Glomerular visceral epithelial cell (primary cell): ENCODE results near the gene SCRG1.

Experiments
- DNase-seq: peaks from one replicate; pipeline ENCODE4 v3.0.0-alpha.2; 2016; ENCODE audit errors: extremely low spot score

Gene SCRG1

GRCh38 chr4:173411106-173411693 lies 12.3 kb upstream of the SCRG1 start:
- no peak for DNase-seq

DNA sequence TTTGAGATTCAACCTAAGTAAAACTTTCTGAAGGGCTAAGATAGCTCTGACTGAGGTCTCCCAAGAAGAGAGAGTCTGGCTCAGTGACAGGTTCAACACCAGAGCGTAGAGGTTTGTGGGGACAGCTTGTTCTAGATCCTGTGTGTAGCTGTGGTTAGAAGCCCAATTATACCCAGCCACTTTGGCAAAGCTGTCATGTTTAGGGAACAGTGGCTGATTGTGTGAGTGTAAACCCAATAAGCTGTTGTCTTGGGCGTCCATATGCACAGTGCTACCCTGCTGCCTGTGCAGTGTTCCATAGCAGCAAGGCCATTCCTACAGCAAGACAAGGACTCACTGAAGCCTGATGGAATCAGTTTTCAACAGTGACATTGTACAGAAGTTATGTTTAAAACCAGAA lies 11.2 kb upstream of the SCRG1 start:
- DNase-seq: no peak

DNA sequence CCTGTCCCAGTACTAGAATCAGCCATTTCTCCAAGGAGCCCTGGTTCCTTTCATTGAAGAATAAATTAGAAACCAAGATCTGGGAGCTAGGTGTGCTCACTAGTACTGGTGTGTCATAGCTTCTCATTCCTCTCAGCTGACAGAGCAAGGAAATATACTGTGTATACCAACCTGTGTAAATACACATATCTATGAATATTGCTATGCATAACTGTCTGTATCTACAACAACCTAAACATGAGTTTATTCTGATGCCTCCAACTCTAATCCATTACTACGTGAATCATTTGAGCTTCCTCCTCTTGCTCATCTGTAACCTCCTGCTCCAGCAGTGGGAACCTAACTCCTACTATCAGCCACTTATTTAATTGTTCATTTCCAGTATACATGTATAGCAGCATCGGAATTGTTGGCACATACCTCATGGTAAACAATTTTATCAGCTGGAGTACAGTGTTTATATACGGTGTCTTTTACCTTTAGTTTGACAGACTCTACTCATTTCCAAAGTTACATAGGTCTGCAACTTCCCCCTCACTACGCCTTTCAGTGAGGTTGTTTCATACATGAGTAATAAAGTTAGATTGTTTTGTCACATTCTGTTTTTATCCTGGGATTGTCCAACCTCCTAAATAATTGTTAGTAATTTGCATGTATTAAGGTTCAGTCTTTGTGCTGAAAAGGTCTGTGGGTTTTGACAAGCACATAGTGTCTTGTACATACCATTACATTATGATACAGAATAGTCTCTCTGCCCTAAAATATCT lies 7.1 kb upstream of the SCRG1 start:
- DNase-seq: no peak

- no peak for DNase-seq
These were observed 5.5 kb upstream of the SCRG1 start for GRCh38 chr4:173404296-173404865.

- peak; percentile 14 for DNase-seq
These were observed 4.1 kb upstream of the SCRG1 start for GRCh38 chr4:173403051-173403450.

GRCh38 chr4:173401063-173401462 lies 2.1 kb upstream of the SCRG1 start:
- no peak for DNase-seq

GRCh38 chr4:173398220-173398619 lies 696 bp downstream of the SCRG1 start:
- DNase-seq: no peak

- DNase-seq: no peak
These were observed 1.3 kb downstream of the SCRG1 start for GRCh38 chr4:173397604-173398003.

DNA sequence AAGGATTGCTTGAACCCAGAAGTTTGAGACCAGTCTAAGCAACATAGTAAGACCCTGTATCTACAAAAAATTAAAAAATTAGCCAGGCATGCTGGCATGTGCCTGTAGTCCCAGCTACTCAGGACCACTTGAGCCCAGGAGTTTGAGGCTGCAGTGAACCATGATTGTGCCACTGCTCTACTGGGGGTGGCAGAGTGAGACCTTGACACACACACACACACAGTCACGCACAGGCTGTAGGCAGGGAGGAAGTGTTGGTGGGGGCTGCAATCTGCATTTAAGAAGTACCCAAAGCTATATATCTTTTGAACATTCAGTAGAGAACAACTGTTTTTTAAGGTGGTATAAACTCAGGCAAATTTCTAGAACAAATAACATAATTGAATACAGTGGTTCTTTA lies 7.2 kb downstream of the SCRG1 start:
- no peak for DNase-seq

DNA sequence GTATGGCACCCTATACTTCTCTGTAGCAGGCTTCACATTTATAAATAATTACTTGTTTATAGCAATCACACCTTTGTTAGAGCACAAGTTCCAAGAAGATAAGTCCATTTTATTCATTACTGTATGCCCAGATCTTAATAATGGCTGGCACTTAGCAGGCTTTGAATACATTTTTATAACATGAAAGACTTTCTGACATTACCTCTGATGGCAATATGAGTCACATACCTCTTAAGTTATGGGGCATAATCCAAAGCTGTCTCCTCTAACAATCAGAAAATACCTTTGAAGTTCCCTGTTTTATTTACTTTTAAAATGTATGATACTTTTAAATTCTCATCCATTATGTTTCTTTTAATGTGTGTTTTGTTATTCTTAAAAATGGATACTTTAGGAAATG lies 12.2 kb downstream of the SCRG1 start:
- no peak for DNase-seq

- no peak for DNase-seq
These were observed 16.6 kb downstream of the SCRG1 start for GRCh38 chr4:173382349-173382748.

GRCh38 chr4:173381610-173382009 lies 17.3 kb downstream of the SCRG1 start:
- DNase-seq: no peak

DNA sequence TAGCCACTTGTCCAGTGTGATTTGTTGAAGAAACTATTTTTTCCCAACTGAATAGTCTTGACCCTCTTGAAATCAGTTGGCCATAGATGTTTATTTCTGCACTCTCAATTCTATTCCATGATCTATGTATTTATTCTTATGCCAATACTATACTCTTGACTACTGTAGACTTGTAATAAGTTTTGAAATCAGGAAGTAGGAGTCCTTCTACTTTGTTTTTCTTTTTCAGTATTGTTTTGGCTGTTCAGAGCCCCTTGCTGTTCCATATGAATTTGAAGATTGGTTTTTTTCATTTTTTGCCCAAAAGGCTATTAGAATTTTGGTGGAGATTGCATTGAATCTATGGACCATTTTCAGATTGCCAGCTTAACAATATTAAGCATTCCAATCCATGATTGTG lies 17.9 kb downstream of the SCRG1 start:
- DNase-seq: no peak

- DNase-seq: no peak
These were observed 19.0 kb downstream of the SCRG1 start for GRCh38 chr4:173379929-173380328.

DNA sequence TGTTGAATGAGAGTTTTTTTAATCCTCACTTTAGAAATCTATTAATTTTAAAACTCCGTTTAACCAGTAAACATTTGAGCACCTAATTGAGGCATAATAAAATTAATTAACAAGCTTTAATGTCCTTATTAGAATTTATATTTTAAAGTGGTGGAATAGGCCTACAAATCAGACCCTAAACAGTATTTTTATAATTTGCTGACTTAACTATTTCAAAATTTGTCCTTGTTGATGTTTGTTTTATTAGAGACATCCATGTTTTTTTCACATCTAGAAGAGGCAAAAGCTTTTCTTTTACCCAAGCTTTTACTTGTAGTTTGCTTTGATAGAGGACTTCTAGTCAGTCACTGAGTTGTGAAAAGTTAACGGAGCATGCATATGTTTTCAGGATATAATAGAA lies 24.3 kb downstream of the SCRG1 start:
- DNase-seq: no peak

- DNase-seq: peak; percentile 77
These were observed 27.4 kb downstream of the SCRG1 start for GRCh38 chr4:173371292-173372192.

DNA sequence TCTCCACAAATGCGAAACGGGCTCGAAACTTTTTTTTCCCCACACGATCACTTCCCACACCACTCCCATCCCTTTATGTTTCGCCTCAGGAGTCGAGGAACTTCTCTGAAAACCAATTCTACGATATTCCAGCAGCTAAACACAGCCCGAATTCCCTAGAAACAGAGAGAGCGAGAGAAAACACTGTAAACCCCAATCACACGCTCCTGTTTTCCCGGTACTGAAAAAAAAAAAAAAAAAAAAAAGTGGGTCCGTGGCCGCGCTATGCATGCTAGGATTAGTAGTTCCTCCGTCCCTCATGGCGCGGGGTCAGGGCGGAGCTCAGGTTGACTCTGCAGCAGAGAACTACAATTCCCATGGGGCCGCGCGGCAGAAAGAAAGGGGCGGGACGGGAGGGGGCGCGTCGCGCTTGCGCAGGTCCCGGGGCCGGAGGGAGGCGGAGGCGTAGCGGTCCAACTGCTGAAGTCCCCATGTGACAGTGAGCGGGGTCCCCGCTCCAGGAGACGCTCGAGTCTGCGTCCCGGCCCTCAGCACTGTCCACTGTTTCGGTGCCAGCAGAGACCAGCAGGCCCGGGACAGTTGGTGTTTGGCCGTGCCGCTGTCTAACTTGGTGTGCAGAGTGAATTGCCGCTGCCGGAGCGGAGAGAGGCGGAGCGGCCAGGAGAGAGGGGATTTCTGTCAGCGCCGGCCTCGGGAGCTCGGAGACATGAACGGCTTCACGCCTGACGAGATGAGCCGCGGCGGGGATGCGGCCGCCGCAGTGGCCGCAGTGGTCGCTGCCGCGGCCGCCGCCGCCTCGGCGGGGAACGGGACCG lies 28.2 kb downstream of the SCRG1 start, which contains the start of gene SAP30:
TSS of gene SAP30 (plus strand) at position 478 of the 815 bp plus-strand sequence. CDS start at position 707, 229 bp downstream.
- peak; percentile 99 for DNase-seq

- DNase-seq: no peak
These were observed 28.8 kb downstream of the SCRG1 start for GRCh38 chr4:173370130-173370476.

- peak; percentile 11 for DNase-seq
These were observed 31.0 kb downstream of the SCRG1 start for GRCh38 chr4:173367946-173368345.

- DNase-seq: peak; percentile 16
These were observed 31.6 kb downstream of the SCRG1 start for GRCh38 chr4:173367285-173367684.

GRCh38 chr4:173365359-173365996 lies 33.4 kb downstream of the SCRG1 start:
- no peak for DNase-seq
